ENCODE measurements around the gene PPP1R10.

GRCh38 chr6:30555816-30556065 lies 61.3 kb downstream of the PPP1R10 start:
- no peak for TF ChIP-seq ZNF256 (CRISPR knock-in tag; conservative IDR thresholded peaks at IDR 0.05)
- TF ChIP-seq SUZ12 (IDR thresholded peaks at IDR 0.05; ENCODE audit: low read depth, low read length), result no peak
- no peak for TF ChIP-seq HMG20B (CRISPR knock-in tag; conservative IDR thresholded peaks at IDR 0.05)
- no peak for TF ChIP-seq MAFK (conservative IDR thresholded peaks at IDR 0.05 in 1 of 2, IDR thresholded peaks at IDR 0.05 in 1 of 2; ENCODE audit: low read length in 2 of 2)
